ENCODE measurements around the gene ERGIC2.

The ERGIC2 gene

GRCh38 chr12:29376118-29376517, 4.9 kb downstream of the ERGIC2 start:
- Histone ChIP-seq H3K27me3 (ENCODE audit: insufficient read depth, low read length) (no peaks in the 10 kb centered on the region), H3K4me1 (ENCODE audit: control insufficient read depth, insufficient read depth, low read length, unreplicated experiment) (peaks cover 7% of the 10 kb centered on the region), H3K27ac (ENCODE audit: low read depth, low read length) (no peak overlapping the region), H3K4me3 (ENCODE audit: low read depth, low read length) (no peak overlapping the region), H3K79me2 (ENCODE audit: control insufficient read depth, insufficient read depth, low read length, unreplicated experiment) (peaks cover 71% of the 10 kb centered on the region), H2AFZ (ENCODE audit: low read length, unreplicated experiment) (no peak overlapping the region), H3K36me3 (ENCODE audit: insufficient read depth, low read length) (peaks cover 22% of the 10 kb centered on the region)

GRCh38 chr12:29374913-29375312, 6.1 kb downstream of the ERGIC2 start:
- Histone ChIP-seq H3K4me1 (ENCODE audit: control insufficient read depth, insufficient read depth, low read length, unreplicated experiment) (peaks cover 7% of the 10 kb centered on the region), H3K27me3 (ENCODE audit: insufficient read depth, low read length) (no peaks in the 10 kb centered on the region), H3K79me2 (ENCODE audit: control insufficient read depth, insufficient read depth, low read length, unreplicated experiment) (peaks cover 62% of the 10 kb centered on the region), H3K4me3 (ENCODE audit: low read depth, low read length) (no peak overlapping the region), H3K36me3 (ENCODE audit: insufficient read depth, low read length) (peaks cover 24% of the 10 kb centered on the region), H2AFZ (ENCODE audit: low read length, unreplicated experiment) (no peak overlapping the region), H3K27ac (ENCODE audit: low read depth, low read length) (no peak overlapping the region)

GRCh38 chr12:29374012-29374411, 7.0 kb downstream of the ERGIC2 start:
- H3K79me2 ChIP-seq (ENCODE audit: control insufficient read depth, insufficient read depth, low read length, unreplicated experiment) = peaks cover 53% of the 10 kb centered on the region
- no peak overlapping the region for H3K4me3 ChIP-seq (ENCODE audit: low read depth, low read length)
- H2AFZ ChIP-seq (ENCODE audit: low read length, unreplicated experiment) = no peak overlapping the region
- H3K36me3 ChIP-seq (ENCODE audit: insufficient read depth, low read length) = peaks cover 30% of the 10 kb centered on the region
- H3K4me1 ChIP-seq (ENCODE audit: control insufficient read depth, insufficient read depth, low read length, unreplicated experiment) = peaks cover under 1% of the 10 kb centered on the region
- H3K27me3 ChIP-seq (ENCODE audit: insufficient read depth, low read length) = no peaks in the 10 kb centered on the region
- no peak overlapping the region for H3K27ac ChIP-seq (ENCODE audit: low read depth, low read length)

- Histone ChIP-seq H3K27me3 (ENCODE audit: insufficient read depth, low read length) (no peaks in the 10 kb centered on the region), H2AFZ (ENCODE audit: low read length, unreplicated experiment) (no peak overlapping the region), H3K4me1 (ENCODE audit: control insufficient read depth, insufficient read depth, low read length, unreplicated experiment) (no peaks in the 10 kb centered on the region), H3K4me3 (ENCODE audit: low read depth, low read length) (no peak overlapping the region), H3K27ac (ENCODE audit: low read depth, low read length) (no peak overlapping the region), H3K79me2 (ENCODE audit: control insufficient read depth, insufficient read depth, low read length, unreplicated experiment) (no peaks in the 10 kb centered on the region), H3K36me3 (ENCODE audit: insufficient read depth, low read length) (peaks cover 35% of the 10 kb centered on the region)
Observed at GRCh38 chr12:29365091-29365490, 15.9 kb downstream of the ERGIC2 start.

- Histone ChIP-seq H3K36me3 (ENCODE audit: insufficient read depth, low read length) (peaks cover 6% of the 10 kb centered on the region; the same call in 1 of the 2 replicates), H3K4me3 (ENCODE audit: low read depth, low read length) (no peak overlapping the region), H3K4me1 (ENCODE audit: control insufficient read depth, insufficient read depth, low read length, unreplicated experiment) (no peaks in the 10 kb centered on the region), H3K27me3 (ENCODE audit: insufficient read depth, low read length) (no peaks in the 10 kb centered on the region), H3K27ac (ENCODE audit: low read depth, low read length) (no peak overlapping the region), H3K79me2 (ENCODE audit: control insufficient read depth, insufficient read depth, low read length, unreplicated experiment) (no peaks in the 10 kb centered on the region), H2AFZ (ENCODE audit: low read length, unreplicated experiment) (no peak overlapping the region)
Observed at GRCh38 chr12:29354954-29355353, 26.0 kb downstream of the ERGIC2 start.

- Histone ChIP-seq H3K36me3 (ENCODE audit: insufficient read depth, low read length) (peaks cover 32% of the 10 kb centered on the region), H3K27me3 (ENCODE audit: insufficient read depth, low read length) (no peaks in the 10 kb centered on the region), H3K4me3 (ENCODE audit: low read depth, low read length) (no peak overlapping the region), H3K79me2 (ENCODE audit: control insufficient read depth, insufficient read depth, low read length, unreplicated experiment) (no peaks in the 10 kb centered on the region), H3K4me1 (ENCODE audit: control insufficient read depth, insufficient read depth, low read length, unreplicated experiment) (no peaks in the 10 kb centered on the region), H2AFZ (ENCODE audit: low read length, unreplicated experiment) (no peak overlapping the region), H3K27ac (ENCODE audit: low read depth, low read length) (no peak overlapping the region)
Observed at GRCh38 chr12:29350080-29350479, 30.9 kb downstream of the ERGIC2 start.

GRCh38 chr12:29346769-29347421, 34.1 kb downstream of the ERGIC2 start:
- peaks cover 41% of the 10 kb centered on the region for H3K36me3 ChIP-seq (ENCODE audit: insufficient read depth, low read length)
- no peak overlapping the region for H2AFZ ChIP-seq (ENCODE audit: low read length, unreplicated experiment)
- no peaks in the 10 kb centered on the region for H3K79me2 ChIP-seq (ENCODE audit: control insufficient read depth, insufficient read depth, low read length, unreplicated experiment)

GRCh38 chr12:29343022-29343799, 37.8 kb downstream of the ERGIC2 start:
- Histone ChIP-seq H3K4me1 (ENCODE audit: control insufficient read depth, insufficient read depth, low read length, unreplicated experiment) (no peaks in the 10 kb centered on the region), H2AFZ (ENCODE audit: low read length, unreplicated experiment) (no peak overlapping the region), H3K27ac (ENCODE audit: low read depth, low read length) (no peak overlapping the region), H3K4me3 (ENCODE audit: low read depth, low read length) (no peak overlapping the region), H3K27me3 (ENCODE audit: insufficient read depth, low read length) (no peaks in the 10 kb centered on the region), H3K79me2 (ENCODE audit: control insufficient read depth, insufficient read depth, low read length, unreplicated experiment) (no peaks in the 10 kb centered on the region), H3K36me3 (ENCODE audit: insufficient read depth, low read length) (peaks cover 42% of the 10 kb centered on the region; the same call in 1 of the 2 replicates)

More at GRCh38 chr12:29346769-29347421, 34.1 kb downstream of the ERGIC2 start:
- no peaks in the 10 kb centered on the region for H3K27me3 ChIP-seq (ENCODE audit: insufficient read depth, low read length)
- H3K27ac ChIP-seq (ENCODE audit: low read depth, low read length) = no peak overlapping the region
- H3K4me3 ChIP-seq (ENCODE audit: low read depth, low read length) = no peak overlapping the region
- H3K4me1 ChIP-seq (ENCODE audit: control insufficient read depth, insufficient read depth, low read length, unreplicated experiment) = no peaks in the 10 kb centered on the region

- Histone ChIP-seq H3K27ac (ENCODE audit: low read depth, low read length) (no peak overlapping the region), H3K79me2 (ENCODE audit: control insufficient read depth, insufficient read depth, low read length, unreplicated experiment) (no peaks in the 10 kb centered on the region), H3K27me3 (ENCODE audit: insufficient read depth, low read length) (no peaks in the 10 kb centered on the region), H3K4me1 (ENCODE audit: control insufficient read depth, insufficient read depth, low read length, unreplicated experiment) (peaks cover 5% of the 10 kb centered on the region), H2AFZ (ENCODE audit: low read length, unreplicated experiment) (no peak overlapping the region), H3K4me3 (ENCODE audit: low read depth, low read length) (no peak overlapping the region), H3K36me3 (ENCODE audit: insufficient read depth, low read length) (peaks cover 21% of the 10 kb centered on the region)
Observed at GRCh38 chr12:29337325-29337724, 43.6 kb downstream of the ERGIC2 start.

- Histone ChIP-seq H3K36me3 (ENCODE audit: insufficient read depth, low read length) (peaks cover 7% of the 10 kb centered on the region), H3K4me3 (ENCODE audit: low read depth, low read length) (no peak overlapping the region), H3K4me1 (ENCODE audit: control insufficient read depth, insufficient read depth, low read length, unreplicated experiment) (peaks cover 5% of the 10 kb centered on the region), H3K79me2 (ENCODE audit: control insufficient read depth, insufficient read depth, low read length, unreplicated experiment) (no peaks in the 10 kb centered on the region), H2AFZ (ENCODE audit: low read length, unreplicated experiment) (no peak overlapping the region), H3K27me3 (ENCODE audit: insufficient read depth, low read length) (no peaks in the 10 kb centered on the region), H3K27ac (ENCODE audit: low read depth, low read length) (no peak overlapping the region)
Observed at GRCh38 chr12:29334937-29335336, 46.0 kb downstream of the ERGIC2 start.

GRCh38 chr12:29333178-29333577, 47.8 kb downstream of the ERGIC2 start:
- H3K79me2 ChIP-seq (ENCODE audit: control insufficient read depth, insufficient read depth, low read length, unreplicated experiment) = no peaks in the 10 kb centered on the region
- H3K27me3 ChIP-seq (ENCODE audit: insufficient read depth, low read length) = no peaks in the 10 kb centered on the region
- H3K36me3 ChIP-seq (ENCODE audit: insufficient read depth, low read length) = peaks cover 7% of the 10 kb centered on the region; the same call in 1 of the 2 replicates
- peaks cover 5% of the 10 kb centered on the region for H3K4me1 ChIP-seq (ENCODE audit: control insufficient read depth, insufficient read depth, low read length, unreplicated experiment)
- H3K4me3 ChIP-seq (ENCODE audit: low read depth, low read length) = no peak overlapping the region
- no peak overlapping the region for H2AFZ ChIP-seq (ENCODE audit: low read length, unreplicated experiment)
- no peak overlapping the region for H3K27ac ChIP-seq (ENCODE audit: low read depth, low read length)

All from ACC112 (cell line).